ENCODE data around the gene CFAP45. TPM values are rescaled to one million over a fixed set of nuclear protein-coding genes. Genes with fewer than 3 reads are reported as not detected.

The CFAP45 gene
- total RNA-seq, 2 donors from 2014 or later, result 0.49 to 0.55 TPM

DNA sequence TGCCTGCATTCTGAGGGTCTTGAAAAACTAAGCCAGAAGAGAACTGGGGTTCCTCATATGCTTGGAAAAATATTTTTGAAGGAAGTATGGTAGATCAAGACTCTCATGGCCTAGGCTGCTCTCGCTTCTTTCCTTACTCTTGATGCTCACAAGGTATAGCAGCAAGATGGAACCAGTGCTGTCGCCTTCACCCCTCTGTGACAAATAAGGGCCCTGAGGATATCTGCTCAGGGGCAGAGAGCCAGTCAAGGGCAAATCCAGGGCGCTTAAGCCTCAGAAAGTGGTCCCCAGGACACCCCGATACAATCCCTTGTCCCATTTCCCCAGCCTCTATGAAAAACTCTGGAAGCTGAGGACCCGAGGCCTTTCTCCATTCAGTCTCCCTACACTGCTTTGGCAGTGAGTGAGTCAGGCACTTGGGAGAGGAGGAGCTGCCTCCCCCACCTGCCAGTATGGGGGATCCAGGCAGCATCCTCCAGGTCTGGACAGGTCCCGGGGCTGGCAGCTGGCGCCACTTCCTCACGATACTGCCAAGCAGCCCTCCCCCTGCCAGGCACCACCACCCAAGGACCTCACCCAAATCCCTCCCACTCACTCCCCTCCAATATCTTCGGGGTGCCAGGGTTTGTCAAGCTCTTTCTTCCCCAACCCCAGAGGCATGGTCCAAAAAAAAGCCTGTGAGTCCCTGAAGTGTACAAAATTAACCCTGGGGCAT is 44.1 kb upstream of the CFAP45 start:
- TF ChIP-seq, protein P1, sequence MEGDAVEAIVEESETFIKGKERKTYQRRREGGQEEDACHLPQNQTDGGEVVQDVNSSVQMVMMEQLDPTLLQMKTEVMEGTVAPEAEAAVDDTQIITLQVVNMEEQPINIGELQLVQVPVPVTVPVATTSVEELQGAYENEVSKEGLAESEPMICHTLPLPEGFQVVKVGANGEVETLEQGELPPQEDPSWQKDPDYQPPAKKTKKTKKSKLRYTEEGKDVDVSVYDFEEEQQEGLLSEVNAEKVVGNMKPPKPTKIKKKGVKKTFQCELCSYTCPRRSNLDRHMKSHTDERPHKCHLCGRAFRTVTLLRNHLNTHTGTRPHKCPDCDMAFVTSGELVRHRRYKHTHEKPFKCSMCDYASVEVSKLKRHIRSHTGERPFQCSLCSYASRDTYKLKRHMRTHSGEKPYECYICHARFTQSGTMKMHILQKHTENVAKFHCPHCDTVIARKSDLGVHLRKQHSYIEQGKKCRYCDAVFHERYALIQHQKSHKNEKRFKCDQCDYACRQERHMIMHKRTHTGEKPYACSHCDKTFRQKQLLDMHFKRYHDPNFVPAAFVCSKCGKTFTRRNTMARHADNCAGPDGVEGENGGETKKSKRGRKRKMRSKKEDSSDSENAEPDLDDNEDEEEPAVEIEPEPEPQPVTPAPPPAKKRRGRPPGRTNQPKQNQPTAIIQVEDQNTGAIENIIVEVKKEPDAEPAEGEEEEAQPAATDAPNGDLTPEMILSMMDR (conservative IDR thresholded peaks at IDR 0.05), result no peak
- WGBS, 2 experiments (ENCODE audit: insufficient coverage in 1 of 2, insufficient read length in 1 of 2), result 91 to 95% methylated on average over 7 to 9 of the region's 9 CpGs
- Mint-ChIP-seq H3K4me1 (peaks cover 37% of the 10 kb centered on the region), H3K4me3 (no peak overlapping the region), H3K36me3 (ENCODE audit: low read depth) (no peaks in the 10 kb centered on the region), H3K27me3 (ENCODE audit: insufficient read depth) (peaks cover 30% of the 10 kb centered on the region), H3K27ac (no peak overlapping the region), H3K9me3 (no peaks in the 10 kb centered on the region)
- Histone ChIP-seq H3K27ac (ENCODE audit: low read depth, low read length) (no peak overlapping the region), H3K4me3 (ENCODE audit: low read length) (no peak overlapping the region), H3K27me3 (ENCODE audit: control insufficient read depth, insufficient read depth, low read length, poor library complexity, severe bottlenecking) (peaks cover 23% of the 10 kb centered on the region), H3K4me1 (ENCODE audit: control insufficient read depth, insufficient read depth, low read length) (peaks cover 21% of the 10 kb centered on the region), H3K9me3 (ENCODE audit: control insufficient read depth, low read length) (no peaks in the 10 kb centered on the region), H3K9ac (ENCODE audit: extremely low read depth, low read length, poor library complexity, severe bottlenecking) (no peak overlapping the region), H3K36me3 (ENCODE audit: control insufficient read depth, insufficient read depth, low read length) (no peaks in the 10 kb centered on the region)
- DNase-seq, result peak; percentile 41

DNA sequence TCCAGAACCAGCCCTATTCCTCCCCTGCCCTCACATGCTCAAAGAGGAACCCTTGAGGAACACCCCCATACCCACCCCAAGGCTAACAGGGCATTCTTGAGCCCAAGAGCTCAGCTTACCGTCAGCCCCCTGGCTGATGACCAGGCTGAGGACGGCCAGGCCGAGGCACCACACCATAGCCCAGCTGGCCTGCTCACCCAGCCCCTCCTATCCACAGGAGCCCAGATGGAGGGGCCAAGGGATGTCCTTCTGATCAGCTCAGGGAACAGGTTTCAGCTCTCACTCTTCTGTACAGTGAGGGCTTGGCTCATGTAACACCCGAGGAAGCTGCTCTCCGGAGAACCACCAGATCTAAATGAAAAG is 43.3 kb upstream of the CFAP45 start:
- Histone ChIP-seq H3K27me3 (ENCODE audit: control insufficient read depth, insufficient read depth, low read length, poor library complexity, severe bottlenecking) (peaks cover 23% of the 10 kb centered on the region), H3K36me3 (ENCODE audit: control insufficient read depth, insufficient read depth, low read length) (no peaks in the 10 kb centered on the region), H3K4me3 (ENCODE audit: low read length) (no peak overlapping the region), H3K4me1 (ENCODE audit: control insufficient read depth, insufficient read depth, low read length) (peaks cover 21% of the 10 kb centered on the region), H3K27ac (ENCODE audit: low read depth, low read length) (no peak overlapping the region), H3K9me3 (ENCODE audit: control insufficient read depth, low read length) (no peaks in the 10 kb centered on the region), H3K9ac (ENCODE audit: extremely low read depth, low read length, poor library complexity, severe bottlenecking) (no peak overlapping the region)
- TF ChIP-seq, protein P1 (conservative IDR thresholded peaks at IDR 0.05), result no peak
- peaks cover 44% of the 10 kb centered on the region for H3K4me1 Mint-ChIP-seq
- H3K27ac Mint-ChIP-seq, result no peak overlapping the region
- no peak overlapping the region for H3K4me3 Mint-ChIP-seq
- peak; percentile 26 for DNase-seq
- H3K36me3 Mint-ChIP-seq (ENCODE audit: low read depth), result no peaks in the 10 kb centered on the region
- peaks cover 25% of the 10 kb centered on the region for H3K27me3 Mint-ChIP-seq (ENCODE audit: insufficient read depth)
- 76 to 80% methylated on average over 5 of the region's 5 CpGs for WGBS, 2 experiments (ENCODE audit: insufficient coverage in 1 of 2, insufficient read length in 1 of 2)
- no peaks in the 10 kb centered on the region for H3K9me3 Mint-ChIP-seq

DNA sequence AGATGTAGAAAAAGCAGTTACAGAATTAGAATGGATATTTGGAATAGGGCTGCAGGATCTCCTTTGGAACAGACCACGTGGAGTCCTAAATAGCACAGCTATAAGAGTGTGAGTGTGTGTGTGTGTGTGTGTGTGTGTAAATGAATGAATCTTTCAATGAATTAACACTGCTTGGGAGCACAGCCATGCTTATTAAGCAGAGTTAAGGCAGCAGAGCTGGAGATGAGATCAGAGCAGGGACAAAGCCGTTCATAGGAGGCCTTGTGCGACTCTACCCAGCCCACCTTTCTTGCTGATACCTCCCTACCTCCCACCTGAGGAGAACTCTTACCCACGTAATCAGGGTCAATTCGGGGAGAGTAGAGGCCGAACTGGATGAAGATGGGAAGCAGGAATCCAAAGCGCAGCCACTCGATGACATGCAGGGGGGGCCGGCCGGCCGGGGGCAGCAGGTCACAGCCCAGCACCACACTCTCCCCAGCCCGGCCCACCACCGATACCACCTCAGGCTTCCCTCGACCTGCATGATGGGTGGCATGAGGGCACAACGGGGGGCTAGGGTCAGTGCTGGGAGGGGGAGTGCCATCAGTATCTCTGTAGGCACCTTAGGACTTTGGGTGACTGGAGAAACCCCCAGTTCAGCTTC is 42.8 kb upstream of the CFAP45 start:
- no peaks in the 10 kb centered on the region for H3K9me3 ChIP-seq (ENCODE audit: control insufficient read depth, low read length)
- Mint-ChIP-seq H3K27me3 (ENCODE audit: insufficient read depth) (peaks cover 25% of the 10 kb centered on the region), H3K36me3 (ENCODE audit: low read depth) (no peaks in the 10 kb centered on the region), H3K27ac (no peak overlapping the region), H3K4me3 (no peak overlapping the region), H3K9me3 (no peaks in the 10 kb centered on the region), H3K4me1 (peaks cover 49% of the 10 kb centered on the region)
- no peak overlapping the region for H3K4me3 ChIP-seq (ENCODE audit: low read length)
- DNase-seq, result peak; percentile 29
- peaks cover 24% of the 10 kb centered on the region for H3K4me1 ChIP-seq (ENCODE audit: control insufficient read depth, insufficient read depth, low read length)
- no peak overlapping the region for H3K27ac ChIP-seq (ENCODE audit: low read depth, low read length)
- WGBS, 2 experiments (ENCODE audit: insufficient coverage in 1 of 2, insufficient read length in 1 of 2), result 85 to 93% methylated on average over 3 to 15 of the region's 15 CpGs
- H3K36me3 ChIP-seq (ENCODE audit: control insufficient read depth, insufficient read depth, low read length), result no peaks in the 10 kb centered on the region
- no peak overlapping the region for H3K9ac ChIP-seq (ENCODE audit: extremely low read depth, low read length, poor library complexity, severe bottlenecking)
- TF ChIP-seq, protein P1 (conservative IDR thresholded peaks at IDR 0.05), result no peak
- H3K27me3 ChIP-seq (ENCODE audit: control insufficient read depth, insufficient read depth, low read length, poor library complexity, severe bottlenecking), result peaks cover 23% of the 10 kb centered on the region

Data from endodermal cell (in vitro differentiated cells).